ENCODE measurements around the gene CCDC50. TPM values are rescaled to one million over a fixed set of nuclear protein-coding genes. Genes with fewer than 3 reads are reported as not detected.

The CCDC50 gene
- total RNA-seq, 1 experiment from 2014 or later, result 80.9 TPM

GRCh38 chr3:191409791-191410359 lies 80.7 kb downstream of the CCDC50 start:
- Histone ChIP-seq H3K27me3 (ENCODE audit: low read length) (no peaks in the 10 kb centered on the region), H4K20me1 (ENCODE audit: low read length) (no peaks in the 10 kb centered on the region), H3F3A (ENCODE audit: low read length, unreplicated experiment) (no peaks in the 10 kb centered on the region), H3K4me1 (ENCODE audit: insufficient read depth, low read length) (peaks cover 11% of the 10 kb centered on the region), H3K4me2 (ENCODE audit: low read length) (no peak overlapping the region), H3K9me2 (replicated peaks; ENCODE audit: low read length) (no peaks in the 10 kb centered on the region), H3K9me3 (ENCODE audit: low read length) (0 out of 2 replicates have a peak, but pooled peaks cover 5% of the 10 kb centered on the region), H3K9ac (ENCODE audit: low read length) (no peak overlapping the region), H2AFZ (ENCODE audit: low read length) (no peak overlapping the region), H3K36me3 (ENCODE audit: low read depth, low read length) (no peaks in the 10 kb centered on the region), H3K4me3 (ENCODE audit: low read length) (no peak overlapping the region), H3K79me2 (ENCODE audit: low read length) (no peaks in the 10 kb centered on the region), H3K27ac (ENCODE audit: low read length) (no peak overlapping the region)
- POLR2A ChIA-PET (ENCODE audit: unreplicated experiment), result no interaction called here
- no peak for TF ChIP-seq EZH2 (IDR thresholded peaks at IDR 0.05; ENCODE audit: low read length, unreplicated experiment)
- TF ChIP-seq CTCF (conservative IDR thresholded peaks at IDR 0.05; ENCODE audit: low read depth, low read length), result no peak
- no peak for TF ChIP-seq EZH2phosphoT487 (IDR thresholded peaks at IDR 0.05; ENCODE audit: borderline replicate concordance, low read length)
- no peak for ATAC-seq
- BruUV-seq (replicated peaks), result no TSS peak
- intact Hi-C loops (cut with micrococcal nuclease), result loop anchor here (10.0 kb wide), 2 partner anchors 525 to 775 kb away; no protein-coding TSS in a partner anchor
- no peak for DNase-seq
- CTCF ChIA-PET, result no interaction called here

DNA sequence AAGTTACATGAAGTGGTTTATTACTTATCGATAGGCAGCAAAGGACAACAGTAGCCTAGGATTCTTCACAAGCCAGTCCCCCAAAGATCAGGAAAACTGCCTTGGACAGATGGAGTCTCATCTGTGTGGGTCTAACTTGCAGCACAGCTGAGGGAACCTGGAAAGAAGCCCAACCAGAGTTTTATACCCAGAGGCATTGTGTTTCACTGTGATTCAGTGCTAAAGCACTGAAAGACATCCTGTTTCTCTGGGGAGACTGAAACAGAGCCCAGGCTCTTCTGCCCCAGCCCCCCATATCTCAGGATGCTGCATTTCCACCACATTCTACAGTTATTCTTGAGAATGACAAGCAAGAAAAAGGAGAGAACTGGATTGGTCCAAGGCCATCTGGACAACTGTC lies 83.6 kb downstream of the CCDC50 start:
- BruUV-seq (replicated peaks), result no TSS peak
- no peak overlapping the region for H3K9ac ChIP-seq (ENCODE audit: low read length)
- H3K4me2 ChIP-seq (ENCODE audit: low read length), result peak overlapping the region; percentile 41; the same call in 1 of the 2 replicates

More for the DNA sequence above, 83.6 kb downstream of the CCDC50 start:
- Histone ChIP-seq H3K27me3 (ENCODE audit: low read length) (no peaks in the 10 kb centered on the region), H3F3A (ENCODE audit: low read length, unreplicated experiment) (no peaks in the 10 kb centered on the region), H3K4me3 (ENCODE audit: low read length) (no peak overlapping the region), H3K9me2 (replicated peaks; ENCODE audit: low read length) (no peaks in the 10 kb centered on the region), H2AFZ (ENCODE audit: low read length) (no peak overlapping the region), H4K20me1 (ENCODE audit: low read length) (no peaks in the 10 kb centered on the region), H3K4me1 (ENCODE audit: insufficient read depth, low read length) (peaks cover 11% of the 10 kb centered on the region), H3K79me2 (ENCODE audit: low read length) (no peaks in the 10 kb centered on the region), H3K36me3 (ENCODE audit: low read depth, low read length) (no peaks in the 10 kb centered on the region), H3K9me3 (ENCODE audit: low read length) (0 out of 2 replicates have a peak, but pooled peaks cover 5% of the 10 kb centered on the region), H3K27ac (ENCODE audit: low read length) (no peak overlapping the region)
- ATAC-seq, result peak; percentile 89
- peak; percentile 92 for DNase-seq
- ChIA-PET CTCF (no interaction called here), POLR2A (ENCODE audit: unreplicated experiment) (no interaction called here)
- TF ChIP-seq EZH2phosphoT487 (IDR thresholded peaks at IDR 0.05; ENCODE audit: borderline replicate concordance, low read length), result no peak
- no peak for TF ChIP-seq EZH2 (IDR thresholded peaks at IDR 0.05; ENCODE audit: low read length, unreplicated experiment)
- no peak for TF ChIP-seq CTCF (conservative IDR thresholded peaks at IDR 0.05; ENCODE audit: low read depth, low read length)
- intact Hi-C loops (cut with micrococcal nuclease), result loop anchor here (10.0 kb wide), 2 partner anchors 528 to 772 kb away; no protein-coding TSS in a partner anchor
